DOHH2 (cell line): ENCODE data around the gene KPNA1.

Source experiments
- H3F3A ChIP-seq: fragments of 200-600 bp; sonication (generic), shearing (Covaris generic); 2 replicates; pipeline ENCODE4 v1.6.0; 2016; ENCODE audit warnings: antibody characterized with exemption, mild to moderate bottlenecking; ENCODE audit not compliant: control insufficient read depth, insufficient read depth
- H3K27ac ChIP-seq: fragments of 200-600 bp; sonication (generic); 2 replicates; pipeline ENCODE4 v1.5.1; 2014; ENCODE audit warnings: low read depth, mild to moderate bottlenecking, low read length, moderate library complexity
- H3K27me3 ChIP-seq: fragments of 200-600 bp; sonication (generic); 2 replicates; pipeline ENCODE4 v1.6.1; 2014; ENCODE audit warnings: mild to moderate bottlenecking, low read length, mixed read lengths; ENCODE audit not compliant: control insufficient read depth
- H3K36me3 ChIP-seq: fragments of 200-600 bp; sonication (generic); 2 replicates; pipeline ENCODE4 v1.6.1; 2014; ENCODE audit warnings: mild to moderate bottlenecking, low read length, moderate library complexity, mixed read lengths; ENCODE audit not compliant: control insufficient read depth
- H3K4me1 ChIP-seq: fragments of 200-600 bp; sonication (generic); 2 replicates; pipeline ENCODE4 v1.6.1; 2014; ENCODE audit warnings: mild to moderate bottlenecking, low read length, mixed read lengths; ENCODE audit not compliant: control insufficient read depth
- H3K4me2 ChIP-seq: fragments of 200-600 bp; sonication (generic); 2 replicates; pipeline ENCODE4 v1.6.0; 2014; ENCODE audit warnings: mild to moderate bottlenecking, low read length, moderate library complexity
- H3K4me3 ChIP-seq: fragments of 200-600 bp; sonication (generic); 2 replicates; pipeline ENCODE4 v1.5.1; 2014; ENCODE audit warnings: mild to moderate bottlenecking, low read length, mixed read lengths
- H3K79me2 ChIP-seq: fragments of 200-600 bp; sonication (generic); 2 replicates; pipeline ENCODE4 v1.6.1; 2014; ENCODE audit warnings: mild to moderate bottlenecking, low read length, mixed read lengths; ENCODE audit not compliant: control insufficient read depth
- H3K9me2 ChIP-seq: fragments of 200-600 bp; sonication (generic); replicated peaks from 2 replicates; pipeline ENCODE4 v1.6.1; 2014; ENCODE audit warnings: mild to moderate bottlenecking, low read length, mixed read lengths; ENCODE audit not compliant: control insufficient read depth
- H3K9me3 ChIP-seq: fragments of 200-600 bp; sonication (generic); 2 replicates; pipeline ENCODE4 v1.6.1; 2014; ENCODE audit warnings: antibody characterized with exemption, low read length, mixed read lengths; ENCODE audit not compliant: control insufficient read depth, insufficient read depth
- H4K20me1 ChIP-seq: fragments of 200-600 bp; sonication (generic); 2 replicates; pipeline ENCODE4 v1.6.0; 2014; ENCODE audit warnings: low read depth, mild to moderate bottlenecking, antibody characterized with exemption, low read length, moderate library complexity; ENCODE audit not compliant: control insufficient read depth, insufficient read depth
- EZH2phosphoT487 ChIP-seq: fragments of 200-600 bp; sonication (generic); IDR thresholded peaks from 2 replicates; pipeline ENCODE4 v1.6.1; 2017; ENCODE audit warnings: borderline replicate concordance, mild to moderate bottlenecking, antibody characterized with exemption, low read length, moderate library complexity, mixed read lengths
- TF ChIP-seq, protein P1 (sequence below): fragments of 200-600 bp; sonication (generic); IDR thresholded peaks from one replicate; pipeline ENCODE4 v1.5.1; 2014; ENCODE audit warnings: antibody characterized with exemption, mild to moderate bottlenecking, low read depth, low read length; ENCODE audit not compliant: poor library complexity, severe bottlenecking

The KPNA1 gene

DNA sequence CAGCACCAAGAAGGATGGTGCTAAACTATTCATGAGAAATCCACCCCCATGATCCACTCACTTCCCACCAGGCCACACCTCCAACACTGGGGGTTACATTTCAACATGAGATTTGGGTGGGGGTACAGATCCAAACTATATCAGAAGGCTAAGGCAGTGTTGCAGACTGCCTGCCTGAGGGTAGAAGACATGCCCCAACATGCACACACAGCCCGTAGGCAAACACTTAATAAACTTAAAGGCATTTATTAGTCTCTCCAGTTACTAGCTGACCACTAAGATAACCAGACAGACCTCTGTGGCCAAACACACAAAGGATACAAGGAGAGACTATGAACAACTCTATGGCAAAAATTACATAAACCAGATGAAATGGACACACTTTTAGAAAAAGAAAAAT, 120.6 kb downstream of the KPNA1 start:
- Histone ChIP-seq H3K27ac (no peak overlapping the region), H3F3A (0 out of 2 replicates have a peak, but pooled peaks cover 2% of the 10 kb centered on the region), H3K4me1 (peaks cover 1% of the 10 kb centered on the region), H3K27me3 (no peaks in the 10 kb centered on the region), H3K4me3 (no peak overlapping the region), H3K36me3 (peaks cover 42% of the 10 kb centered on the region), H3K79me2 (peaks cover 55% of the 10 kb centered on the region), H4K20me1 (peaks cover 7% of the 10 kb centered on the region; the same call in 1 of the 2 replicates), H3K4me2 (no peak overlapping the region), H3K9me2 (no peaks in the 10 kb centered on the region), H3K9me3 (no peaks in the 10 kb centered on the region)
- TF ChIP-seq, protein P1, sequence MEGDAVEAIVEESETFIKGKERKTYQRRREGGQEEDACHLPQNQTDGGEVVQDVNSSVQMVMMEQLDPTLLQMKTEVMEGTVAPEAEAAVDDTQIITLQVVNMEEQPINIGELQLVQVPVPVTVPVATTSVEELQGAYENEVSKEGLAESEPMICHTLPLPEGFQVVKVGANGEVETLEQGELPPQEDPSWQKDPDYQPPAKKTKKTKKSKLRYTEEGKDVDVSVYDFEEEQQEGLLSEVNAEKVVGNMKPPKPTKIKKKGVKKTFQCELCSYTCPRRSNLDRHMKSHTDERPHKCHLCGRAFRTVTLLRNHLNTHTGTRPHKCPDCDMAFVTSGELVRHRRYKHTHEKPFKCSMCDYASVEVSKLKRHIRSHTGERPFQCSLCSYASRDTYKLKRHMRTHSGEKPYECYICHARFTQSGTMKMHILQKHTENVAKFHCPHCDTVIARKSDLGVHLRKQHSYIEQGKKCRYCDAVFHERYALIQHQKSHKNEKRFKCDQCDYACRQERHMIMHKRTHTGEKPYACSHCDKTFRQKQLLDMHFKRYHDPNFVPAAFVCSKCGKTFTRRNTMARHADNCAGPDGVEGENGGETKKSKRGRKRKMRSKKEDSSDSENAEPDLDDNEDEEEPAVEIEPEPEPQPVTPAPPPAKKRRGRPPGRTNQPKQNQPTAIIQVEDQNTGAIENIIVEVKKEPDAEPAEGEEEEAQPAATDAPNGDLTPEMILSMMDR = no peak
- no peak for TF ChIP-seq EZH2phosphoT487

DNA sequence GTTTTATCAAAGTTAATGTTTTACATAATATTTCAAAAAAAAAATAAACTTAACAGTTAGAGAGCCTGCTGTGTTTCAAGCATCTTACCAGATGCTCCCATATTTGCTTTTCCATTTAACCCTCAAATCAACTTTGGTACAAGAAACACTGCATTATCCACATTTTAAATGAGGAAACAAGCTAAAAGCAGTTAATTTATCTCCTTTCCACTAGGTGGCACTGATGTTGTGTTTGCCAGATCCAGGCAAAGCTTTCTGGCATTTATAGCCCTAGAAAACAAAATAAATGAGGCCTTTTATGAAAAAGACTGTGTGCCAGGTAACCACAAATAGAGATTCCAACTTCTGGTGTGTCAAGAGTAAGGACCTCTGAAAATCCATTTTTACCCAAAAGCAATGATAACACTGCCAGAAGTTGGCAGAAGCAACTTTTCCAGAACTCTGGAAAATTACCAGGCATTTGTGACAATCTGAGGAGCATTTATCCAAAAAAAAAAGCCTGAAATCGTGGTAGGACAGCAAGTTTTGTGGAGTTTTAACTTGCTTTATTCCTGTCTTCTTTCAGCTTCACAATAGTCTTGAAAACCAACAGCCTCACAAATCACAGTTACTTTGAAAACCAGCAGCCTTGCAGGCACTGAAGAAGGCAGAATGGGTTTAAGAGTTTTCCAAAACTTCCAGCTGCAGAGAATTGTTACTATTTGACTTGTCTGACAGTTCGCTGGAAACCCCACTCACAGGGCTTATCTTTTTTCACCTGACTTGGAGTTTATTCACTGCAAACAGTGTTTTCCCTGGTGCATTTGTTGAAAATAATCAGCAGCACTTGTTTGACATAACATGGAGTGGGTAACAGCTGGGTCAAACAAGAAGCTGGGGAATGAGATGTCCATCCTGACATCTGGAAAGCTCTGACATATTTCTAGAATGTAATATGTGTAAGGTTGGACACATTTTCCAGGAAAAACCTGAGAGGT, 121.6 kb downstream of the KPNA1 start:
- H3K27me3 ChIP-seq = no peaks in the 10 kb centered on the region
- H3K9me3 ChIP-seq = no peaks in the 10 kb centered on the region
- peaks cover 58% of the 10 kb centered on the region for H3K79me2 ChIP-seq
- TF ChIP-seq, protein P1 = peak; percentile 78
- no peak for TF ChIP-seq EZH2phosphoT487
- no peaks in the 10 kb centered on the region for H3K9me2 ChIP-seq
- H3K27ac ChIP-seq = no peak overlapping the region
- H3K4me3 ChIP-seq = no peak overlapping the region
- peaks cover 7% of the 10 kb centered on the region; the same call in 1 of the 2 replicates for H4K20me1 ChIP-seq
- H3K36me3 ChIP-seq = peaks cover 44% of the 10 kb centered on the region
- no peak overlapping the region for H3K4me2 ChIP-seq
- 0 out of 2 replicates have a peak, but pooled peaks cover 2% of the 10 kb centered on the region for H3F3A ChIP-seq
- H3K4me1 ChIP-seq = peaks cover 12% of the 10 kb centered on the region

DNA sequence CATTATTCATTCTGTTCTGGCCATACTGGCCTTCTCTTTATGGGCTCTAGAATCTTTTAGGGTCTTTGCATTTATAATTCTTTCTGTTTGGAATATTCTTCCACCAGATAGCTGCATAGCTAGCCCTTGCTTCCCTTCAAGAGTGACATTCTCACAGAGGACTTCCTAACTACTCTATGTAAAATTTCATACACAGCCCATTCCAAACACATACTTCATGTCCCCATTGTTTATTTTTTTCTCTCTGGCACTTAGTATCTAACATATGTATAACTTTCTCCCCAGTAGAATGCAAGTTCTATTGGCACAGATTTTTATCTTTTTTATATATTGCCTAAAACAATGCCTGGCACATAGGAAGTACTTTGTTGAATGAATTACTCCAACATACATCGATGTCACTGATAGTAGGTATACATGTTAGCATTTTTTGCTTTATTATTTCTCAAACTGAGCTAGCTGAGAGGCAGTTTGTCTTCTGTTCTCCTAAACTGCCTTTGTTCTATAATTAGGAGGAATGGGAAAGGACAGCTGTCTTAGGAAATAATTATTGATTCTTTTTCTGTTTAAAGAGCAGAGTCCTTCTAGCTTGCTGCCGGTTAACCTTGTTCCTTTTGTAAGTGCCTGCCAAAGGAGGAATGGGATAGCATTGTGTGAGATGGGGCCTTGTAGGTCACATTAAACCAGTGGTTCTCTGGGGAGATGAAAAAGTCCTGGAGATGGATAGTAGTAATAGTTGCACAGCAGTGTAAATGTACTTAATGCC, 122.9 kb downstream of the KPNA1 start:
- Histone ChIP-seq H4K20me1 (peaks cover 7% of the 10 kb centered on the region; the same call in 1 of the 2 replicates), H3K36me3 (peaks cover 57% of the 10 kb centered on the region), H3K4me1 (peaks cover 24% of the 10 kb centered on the region), H3K27me3 (no peaks in the 10 kb centered on the region), H3F3A (0 out of 2 replicates have a peak, but pooled peaks cover 2% of the 10 kb centered on the region), H3K27ac (no peak overlapping the region), H3K9me2 (no peaks in the 10 kb centered on the region), H3K79me2 (peaks cover 69% of the 10 kb centered on the region), H3K4me3 (no peak overlapping the region), H3K4me2 (no peak overlapping the region), H3K9me3 (no peaks in the 10 kb centered on the region)
- TF ChIP-seq, protein P1 = no peak
- TF ChIP-seq EZH2phosphoT487 = no peak
